ENCODE data around the gene WDPCP.

DNA sequence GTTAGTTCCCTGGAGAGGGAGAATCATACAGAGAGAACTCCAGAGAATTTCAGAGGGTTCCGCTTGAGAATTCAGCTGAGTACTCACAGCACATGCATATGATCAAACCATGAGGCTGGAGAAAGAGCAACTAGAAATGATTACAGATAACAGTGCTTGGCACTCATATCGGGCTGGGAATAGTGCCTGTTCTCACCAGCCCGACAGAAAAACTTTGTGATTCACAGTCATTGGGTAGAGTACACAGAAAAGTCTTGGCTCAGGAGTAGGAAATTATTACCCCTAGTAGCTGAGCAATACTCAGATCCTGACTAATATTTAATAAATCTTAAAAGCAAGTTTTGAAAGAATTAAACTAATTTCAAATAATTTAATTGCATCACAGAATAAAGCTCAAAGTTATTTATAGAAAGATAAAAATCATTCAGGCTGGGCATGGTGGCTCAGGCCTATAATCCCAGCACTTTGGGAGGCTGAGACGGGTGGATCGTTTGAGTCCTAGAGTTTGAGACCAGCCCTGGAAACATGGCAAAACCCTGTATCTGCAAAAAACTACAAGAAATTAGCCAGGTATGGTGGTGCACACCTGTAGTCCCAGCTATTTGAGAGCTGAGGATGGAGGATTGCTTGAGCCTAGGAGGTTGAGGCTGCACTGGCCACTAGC is 6.8 kb downstream of the WDPCP start:
- TF ChIP-seq CTCF (IDR thresholded peaks at IDR 0.05; ENCODE audit: poor library complexity, severe bottlenecking) (no peak), EP300 (conservative IDR thresholded peaks at IDR 0.05; ENCODE audit: poor library complexity, severe bottlenecking) (no peak), REST (IDR thresholded peaks at IDR 0.05; ENCODE audit: borderline replicate concordance) (no peak), MXI1 (conservative IDR thresholded peaks at IDR 0.05; ENCODE audit: poor library complexity, severe bottlenecking) (no peak)

All from neural cell (in vitro differentiated cells).